GM13976 (cell line): ENCODE measurements around the gene KAT6B.
A peak's percentile ranks its signal among the peaks of the same experiment; 100 is the strongest.

ENCODE experiments used
- DNase-seq: peaks from one replicate; pipeline ENCODE4 v3.0.0; 2012; ENCODE audit warnings: low spot score
- in situ Hi-C: fragments of 300-500 bp; cut with MboI; formaldehyde crosslinking; loops from one replicate; pipeline ENCODE4 v1.12.0; 2022; ENCODE audit warnings: low sequenced_read_pairs, mixed read lengths, inconsistent platforms; ENCODE audit not compliant: unreplicated experiment
- TF ChIP-seq, protein P1 (sequence below): IDR thresholded peaks from 2 replicates; pipeline ENCODE4 v1.5.1; 2012; ENCODE audit warnings: borderline replicate concordance, mild to moderate bottlenecking; ENCODE audit not compliant: insufficient read depth; ENCODE audit errors: extremely low read depth, missing control alignments, control extremely low read depth

KAT6B gene

GRCh38 chr10:74842301-74842954 is 16.0 kb downstream of the KAT6B start:
- TF ChIP-seq, protein P1, sequence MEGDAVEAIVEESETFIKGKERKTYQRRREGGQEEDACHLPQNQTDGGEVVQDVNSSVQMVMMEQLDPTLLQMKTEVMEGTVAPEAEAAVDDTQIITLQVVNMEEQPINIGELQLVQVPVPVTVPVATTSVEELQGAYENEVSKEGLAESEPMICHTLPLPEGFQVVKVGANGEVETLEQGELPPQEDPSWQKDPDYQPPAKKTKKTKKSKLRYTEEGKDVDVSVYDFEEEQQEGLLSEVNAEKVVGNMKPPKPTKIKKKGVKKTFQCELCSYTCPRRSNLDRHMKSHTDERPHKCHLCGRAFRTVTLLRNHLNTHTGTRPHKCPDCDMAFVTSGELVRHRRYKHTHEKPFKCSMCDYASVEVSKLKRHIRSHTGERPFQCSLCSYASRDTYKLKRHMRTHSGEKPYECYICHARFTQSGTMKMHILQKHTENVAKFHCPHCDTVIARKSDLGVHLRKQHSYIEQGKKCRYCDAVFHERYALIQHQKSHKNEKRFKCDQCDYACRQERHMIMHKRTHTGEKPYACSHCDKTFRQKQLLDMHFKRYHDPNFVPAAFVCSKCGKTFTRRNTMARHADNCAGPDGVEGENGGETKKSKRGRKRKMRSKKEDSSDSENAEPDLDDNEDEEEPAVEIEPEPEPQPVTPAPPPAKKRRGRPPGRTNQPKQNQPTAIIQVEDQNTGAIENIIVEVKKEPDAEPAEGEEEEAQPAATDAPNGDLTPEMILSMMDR = no peak
- DNase-seq = peak; percentile 29
- in situ Hi-C loops = no loop called here

GRCh38 chr10:74846958-74847357 is 20.6 kb downstream of the KAT6B start:
- in situ Hi-C loops = no loop called here
- TF ChIP-seq, protein P1 = no peak
- no peak for DNase-seq

DNA sequence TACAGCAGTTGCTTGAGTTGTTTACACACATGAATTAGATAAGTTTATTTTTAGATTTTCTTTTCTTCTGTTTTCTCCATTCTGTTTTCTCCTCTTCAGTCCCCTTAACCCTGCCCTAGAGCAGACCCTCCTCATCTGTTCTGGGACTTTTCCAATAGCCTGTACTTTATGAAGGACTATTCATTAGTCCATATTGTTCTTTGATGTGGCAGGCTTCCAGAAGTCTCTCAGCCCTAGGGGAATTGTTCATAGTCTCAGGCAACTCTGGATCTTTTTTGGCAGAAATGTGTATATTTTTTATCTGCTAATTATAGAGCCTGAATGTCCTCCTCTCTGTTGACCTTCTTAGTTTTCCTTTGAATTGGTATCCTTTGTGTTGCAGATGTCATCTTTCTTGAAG is 25.4 kb downstream of the KAT6B start:
- no peak for DNase-seq

GRCh38 chr10:74852381-74852780 is 26.0 kb downstream of the KAT6B start:
- in situ Hi-C loops = no loop called here
- TF ChIP-seq, protein P1 = no peak
- no peak for DNase-seq

More for the DNA sequence above, 25.4 kb downstream of the KAT6B start:
- in situ Hi-C loops = no loop called here
- TF ChIP-seq, protein P1 = no peak

DNA sequence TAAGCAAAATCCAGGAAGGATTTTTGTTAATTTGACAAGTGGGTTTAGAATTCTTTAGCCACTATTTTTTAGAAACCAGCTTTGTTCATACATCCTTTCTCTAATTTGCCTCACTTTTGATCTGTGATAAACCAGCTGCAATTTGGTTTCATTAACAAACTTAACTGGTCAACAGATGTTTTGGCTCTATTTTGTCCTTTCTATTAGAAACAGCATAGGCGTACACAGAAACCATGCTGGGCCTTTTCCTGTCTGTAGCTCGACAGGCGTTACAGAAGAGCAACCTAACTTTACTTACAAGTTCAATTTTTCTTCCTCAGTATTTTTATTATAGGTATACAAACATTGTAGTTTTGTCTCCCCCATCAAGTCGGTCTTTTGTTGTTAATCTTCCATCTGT is 28.2 kb downstream of the KAT6B start:
- in situ Hi-C loops = no loop called here
- DNase-seq = no peak
- TF ChIP-seq, protein P1 = no peak

DNA sequence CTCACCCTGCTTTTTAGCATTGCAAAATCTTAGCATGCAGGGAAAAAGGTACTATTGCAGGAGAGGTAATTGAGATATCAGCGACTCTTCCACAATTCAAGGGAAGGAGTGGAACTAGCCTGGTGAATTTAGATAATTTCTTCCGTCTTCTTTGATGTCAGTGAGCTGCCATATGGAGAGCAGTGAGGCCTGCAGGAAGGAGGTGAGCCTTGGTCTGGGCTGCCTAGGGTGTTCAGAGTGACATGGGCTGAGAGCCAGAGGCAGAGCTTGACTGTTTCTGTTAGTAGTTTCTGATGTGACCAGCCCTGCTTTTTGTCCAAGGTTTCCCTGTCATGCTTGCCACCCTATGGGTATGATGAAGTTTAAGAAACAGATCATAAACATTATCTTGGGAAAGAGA is 28.6 kb downstream of the KAT6B start:
- in situ Hi-C loops = no loop called here
- TF ChIP-seq, protein P1 = no peak
- DNase-seq = no peak
